IMR-90 (cell line): Measurements from ENCODE around the gene SLIT1. TPM values are rescaled to one million over a fixed set of nuclear protein-coding genes. Genes with fewer than 3 reads are reported as not detected.

Experiments used
- ATAC-seq: fragments of 200-7000 bp; cut with Tn5 transposase; 2 replicates; pipeline ENCODE4 v1.9.1; 2020; ENCODE audit warnings: low read depth, mild to moderate bottlenecking, moderate library complexity
- BruUV-seq: library from RNA; stranded (reverse); fragments of 400-500 nt; replicated peaks from 2 replicates; lab custom pipeline; 2021; lab: Mats Ljungman, UMichigan
- CTCF ChIA-PET: fragments of 300-600 bp; formaldehyde crosslinking; extraction: SDS; loops from one replicate; lab custom pipeline; 2021; ENCODE audit warnings: antibody characterized with exemption; lab: Yijun Ruan, JAX
- POLR2A ChIA-PET: fragments of 300-600 bp; sonication (Branson Sonifier 250); formaldehyde crosslinking; loops from one replicate; lab custom pipeline; 2022; ENCODE audit warnings: antibody characterized with exemption; ENCODE audit not compliant: unreplicated experiment; lab: Charles Lee
- DNase-seq: peaks from one replicate; pipeline ENCODE4 v3.0.0; 2013
- H2AFZ ChIP-seq: replicated peaks from 2 replicates; pipeline ENCODE3; 2013; ENCODE audit warnings: low read length, mild to moderate bottlenecking; ENCODE audit not compliant: poor library complexity
- H2AK5ac ChIP-seq: 2 replicates; pipeline ENCODE4 v1.6.1; 2013; ENCODE audit warnings: low read depth, low read length, inconsistent platforms
- H2AK9ac ChIP-seq: replicated peaks from 2 replicates; pipeline ENCODE3; 2013; ENCODE audit warnings: mild to moderate bottlenecking, low read depth, low read length, moderate library complexity; ENCODE audit not compliant: poor library complexity
- H2BK120ac ChIP-seq: 2 replicates; pipeline ENCODE4 v1.6.1; 2013; ENCODE audit warnings: low read depth, low read length, inconsistent platforms
- H2BK15ac ChIP-seq: 3 replicates; pipeline ENCODE4 v1.6.1; 2013; ENCODE audit warnings: low read depth, low read length, inconsistent platforms
- H2BK20ac ChIP-seq: 2 replicates; pipeline ENCODE4 v1.6.1; 2013; ENCODE audit warnings: low read depth, mild to moderate bottlenecking, inconsistent platforms, low read length, moderate library complexity
- H2BK5ac ChIP-seq: 2 replicates; pipeline ENCODE4 v1.6.1; 2013; ENCODE audit warnings: mild to moderate bottlenecking, low read depth, low read length, inconsistent platforms; ENCODE audit not compliant: poor library complexity, severe bottlenecking
- H3K14ac ChIP-seq: replicated peaks from 2 replicates; pipeline ENCODE4 v1.6.1; 2013; ENCODE audit warnings: low read depth, low read length, inconsistent platforms
- H3K18ac ChIP-seq: 2 replicates; pipeline ENCODE4 v1.6.1; 2013; ENCODE audit warnings: low read depth, low read length, control low read depth
- H3K23ac ChIP-seq: 2 replicates; pipeline ENCODE4 v1.6.1; 2013; ENCODE audit warnings: low read depth, low read length, inconsistent platforms
- H3K27ac ChIP-seq: 2 replicates; pipeline ENCODE4 v1.5.1; 2013; ENCODE audit warnings: mild to moderate bottlenecking, control low read depth, low read length; ENCODE audit not compliant: insufficient read depth
- H3K27me3 ChIP-seq: 2 replicates; pipeline ENCODE4 v1.6.1; 2013; ENCODE audit warnings: low read length; ENCODE audit not compliant: control insufficient read depth, insufficient read depth
- H3K36me3 ChIP-seq: 2 replicates; pipeline ENCODE4 v1.6.1; 2013; ENCODE audit warnings: low read length, mixed read lengths; ENCODE audit not compliant: control insufficient read depth, insufficient read depth
- H3K4ac ChIP-seq: 2 replicates; pipeline ENCODE4 v1.6.1; 2013; ENCODE audit warnings: low read depth, low read length, inconsistent platforms
- H3K4me1 ChIP-seq: 2 replicates; pipeline ENCODE4 v1.6.1; 2013; ENCODE audit warnings: low read length, mixed read lengths; ENCODE audit not compliant: control insufficient read depth, insufficient read depth
- H3K4me2 ChIP-seq: 2 replicates; pipeline ENCODE4 v1.6.1; 2013; ENCODE audit warnings: low read depth, mild to moderate bottlenecking, control low read depth, low read length, moderate library complexity
- H3K4me3 ChIP-seq: 2 replicates; pipeline ENCODE4 v1.5.1; 2013; ENCODE audit warnings: low read depth, mild to moderate bottlenecking, control low read depth, low read length, moderate library complexity; ENCODE audit not compliant: insufficient read depth
- H3K56ac ChIP-seq: 2 replicates; pipeline ENCODE4 v1.6.1; 2013; ENCODE audit warnings: low read length, inconsistent platforms; ENCODE audit not compliant: insufficient read depth; ENCODE audit errors: extremely low read depth
- H3K79me1 ChIP-seq, 2 experiments: 2 replicates each; pipeline ENCODE4 v1.6.1; 2013; ENCODE audit warnings: low read length in 2 of 2, inconsistent platforms in 1 of 2, low read depth in 1 of 2
- H3K9ac ChIP-seq: 2 replicates; pipeline ENCODE4 v1.6.1; 2013; ENCODE audit warnings: low read depth, low read length, control low read depth
- H3K9me1 ChIP-seq: 2 replicates; pipeline ENCODE4 v1.6.1; 2013; ENCODE audit warnings: low read length, inconsistent platforms; ENCODE audit not compliant: insufficient read depth
- H3K9me3 ChIP-seq: 2 replicates; pipeline ENCODE4 v1.6.1; 2013; ENCODE audit warnings: low read length; ENCODE audit not compliant: control insufficient read depth, insufficient read depth
- H4K20me1 ChIP-seq: 2 replicates; pipeline ENCODE4 v1.6.1; 2013; ENCODE audit warnings: low read length, inconsistent platforms; ENCODE audit not compliant: insufficient read depth
- H4K5ac ChIP-seq: 2 replicates; pipeline ENCODE4 v1.6.1; 2013; ENCODE audit warnings: mild to moderate bottlenecking, low read depth, low read length, control low read depth
- H4K8ac ChIP-seq, 2 experiments: 2 replicates each; pipeline ENCODE4 v1.6.1; 2013; ENCODE audit warnings: low read depth in 2 of 2, low read length in 2 of 2, control low read depth in 1 of 2, inconsistent platforms in 1 of 2
- H4K91ac ChIP-seq: 2 replicates; pipeline ENCODE4 v1.6.1; 2013; ENCODE audit warnings: low read depth, low read length, inconsistent platforms; ENCODE audit not compliant: insufficient read depth
- BHLHE40 ChIP-seq: fragments of 150-350 bp; IDR thresholded peaks from 2 replicates; pipeline ENCODE4 v1.6.1; 2016; ENCODE audit warnings: mild to moderate bottlenecking, low read depth, low read length
- CHD1 ChIP-seq: IDR thresholded peaks from 2 replicates; pipeline ENCODE4 v1.6.1; 2012; ENCODE audit warnings: low read depth, low read length, improper control_type of control experiment
- MAFK ChIP-seq: IDR thresholded peaks from 2 replicates; pipeline ENCODE4 v1.6.1; 2012; ENCODE audit warnings: low read depth, low read length, improper control_type of control experiment
- RAD21 ChIP-seq: IDR thresholded peaks from 2 replicates; pipeline ENCODE4 v1.6.1; 2012; ENCODE audit warnings: low read length, improper control_type of control experiment
- RFX5 ChIP-seq: IDR thresholded peaks from 2 replicates; pipeline ENCODE4 v1.8.0; 2012; ENCODE audit warnings: low read depth, mild to moderate bottlenecking, low read length, moderate library complexity
- WGBS, 2 experiments: methylation state at CpG; one replicate each; pipeline versions ENCODE4 v1.1.5 to v1.1.7; 2013; ENCODE audit warnings: missing lambda C conversion rate in 2 of 2; ENCODE audit not compliant: insufficient read length in 1 of 2; ENCODE audit errors: extremely low coverage in 2 of 2; 5-methylcytosine and 5-hydroxymethylcytosine counted together
- dilution Hi-C: fragments of 300-500 bp; cut with HindIII; formaldehyde crosslinking; loops from one replicate; pipeline ENCODE4 v1.14.3; 2018; ENCODE audit warnings: low sequenced_read_pairs; ENCODE audit not compliant: unreplicated experiment
- in situ Hi-C: fragments of 300-500 bp; cut with MboI; formaldehyde crosslinking; loops from 3 replicates; pipeline ENCODE4 v1.14.3; 2019; ENCODE audit warnings: low sequenced_read_pairs, inconsistent platforms, mixed read lengths
- intact Hi-C: fragments of 100-400 bp; cut with micrococcal nuclease; formaldehyde crosslinking; loops from 2 replicates; pipeline ENCODE4 v1.10.0; 2022
- polyA plus RNA-seq, 3 experiments: library from polyadenylated mRNA; depleted of rRNA; stranded (reverse); fragments of >200 nt; gene quantifications; 2 replicates each; pipeline ENCODE4 v1.2.3, GENCODE V29; 2012; ENCODE audit warnings: low replicate concordance in 1 of 3
- total RNA-seq: library from RNA; depleted of rRNA; stranded (reverse); fragments of >200 nt; gene quantifications from 2 replicates; pipeline ENCODE4 v1.2.3, GENCODE V29; 2012

SLIT1 gene
- total and polyA plus RNA-seq, 2 of the 4 experiments (the other 2 are of a cell fraction) = under 0.01 TPM

DNA sequence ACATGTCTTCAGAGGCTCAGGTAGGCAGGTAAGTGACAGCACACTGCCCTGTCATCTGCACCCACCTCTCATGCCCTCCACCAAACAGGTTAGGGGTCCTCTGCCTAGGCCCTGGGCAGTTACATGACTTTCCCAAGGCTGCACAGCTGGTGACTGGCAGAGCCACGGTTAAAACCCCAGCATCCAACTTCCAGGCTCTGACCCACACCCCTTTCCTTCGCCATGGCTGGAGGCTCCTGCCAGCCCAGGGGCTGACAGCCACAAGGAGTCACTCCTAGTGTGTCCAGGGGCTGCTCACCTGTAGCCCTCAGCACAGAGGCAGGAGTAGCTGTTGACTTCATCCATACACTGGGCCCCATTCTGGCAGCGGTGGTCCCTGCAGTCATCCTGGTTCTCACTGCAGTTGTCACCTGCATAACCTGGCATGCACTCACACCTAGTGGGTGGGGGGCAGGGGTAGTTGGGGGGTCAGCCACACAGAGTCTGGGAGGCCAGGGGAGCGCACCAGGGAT, 175.0 kb downstream of the SLIT1 start:
- H4K91ac ChIP-seq = no peak overlapping the region
- H3K9ac ChIP-seq = no peak overlapping the region
- TF ChIP-seq MAFK (no peak), CHD1 (no peak), RFX5 (no peak), RAD21 (no peak), BHLHE40 (no peak)
- BruUV-seq = no TSS peak
- ATAC-seq = no peak
- H3K4ac ChIP-seq = no peak overlapping the region
- H3K56ac ChIP-seq = no peak overlapping the region
- H2BK5ac ChIP-seq = no peak overlapping the region
- intact Hi-C loops = no loop called here
- H2AK9ac ChIP-seq = no peak overlapping the region
- dilution Hi-C loops = no loop called here
- ChIA-PET CTCF (no interaction called here), POLR2A (no interaction called here)
- no peak overlapping the region for H3K27ac ChIP-seq
- no peak overlapping the region for H2BK20ac ChIP-seq
- H3K27me3 ChIP-seq = peaks cover 17% of the 10 kb centered on the region
- H2AFZ ChIP-seq = no peak overlapping the region
- H4K8ac ChIP-seq = no peak overlapping the region
- no peak overlapping the region for H3K23ac ChIP-seq
- no peak overlapping the region for H3K18ac ChIP-seq
- H3K9me3 ChIP-seq = peaks cover 9% of the 10 kb centered on the region
- no peaks in the 10 kb centered on the region for H3K4me1 ChIP-seq
- DNase-seq = no peak
- H3K4me3 ChIP-seq = no peak overlapping the region
- in situ Hi-C loops = no loop called here
- no CpG with 5 or more reads among the region's 4 CpGs for WGBS, 2 experiments
- no peak overlapping the region for H2BK120ac ChIP-seq
- H3K4me2 ChIP-seq = no peak overlapping the region
- no peaks in the 10 kb centered on the region for H3K79me1 ChIP-seq
- no peak overlapping the region for H2AK5ac ChIP-seq
- H2BK15ac ChIP-seq = no peak overlapping the region
- no peaks in the 10 kb centered on the region for H4K20me1 ChIP-seq
- H3K9me1 ChIP-seq = no peaks in the 10 kb centered on the region
- no peak overlapping the region for H4K5ac ChIP-seq
- no peaks in the 10 kb centered on the region for H3K36me3 ChIP-seq
- no peak overlapping the region for H3K14ac ChIP-seq
